Mesothelial cell of epicardium (in vitro differentiated cells): ENCODE data around the gene FXR1. TPM values are rescaled to one million over a fixed set of nuclear protein-coding genes. Genes with fewer than 3 reads are reported as not detected.
A peak's percentile ranks its signal among the peaks of the same experiment; 100 is the strongest.
"Not testable (repeated sequence)": the region's sequence is repeated elsewhere in the genome, so short reads cannot be mapped to it uniquely, and the experiment has no call there.

Experiments
- DNase-seq, 2 experiments: peaks; one replicate each; pipeline ENCODE4 v3.0.0; 2021; ENCODE audit warnings: low spot score in 2 of 2; ENCODE audit not compliant: unreplicated experiment in 2 of 2
- H3K27ac Mint-ChIP-seq: 2 replicates; pipeline ENCODE4 v1.8.0; 2021; ENCODE audit warnings: mixed read lengths
- H3K27me3 Mint-ChIP-seq: 2 replicates; pipeline ENCODE4 v1.8.0; 2021; ENCODE audit warnings: low read depth, mixed read lengths
- H3K36me3 Mint-ChIP-seq: 2 replicates; pipeline ENCODE4 v1.8.0; 2021; ENCODE audit warnings: mixed read lengths
- H3K4me1 Mint-ChIP-seq: 2 replicates; pipeline ENCODE4 v1.8.0; 2021; ENCODE audit warnings: mixed read lengths
- H3K4me3 Mint-ChIP-seq: 2 replicates; pipeline ENCODE4 v1.8.0; 2021; ENCODE audit warnings: mild to moderate bottlenecking, moderate library complexity, mixed read lengths
- H3K9me3 Mint-ChIP-seq: 2 replicates; pipeline ENCODE4 v1.8.0; 2021; ENCODE audit warnings: mixed read lengths
- total RNA-seq: library from RNA; stranded (reverse); gene quantifications from 3 replicates; pipeline ENCODE4 v1.2.1, GENCODE V29; 2021
- TF ChIP-seq, protein P1 (sequence below): fragments of 200-600 bp; sonication (generic); IDR thresholded peaks from one replicate; pipeline ENCODE4 v1.5.0; 2021; ENCODE audit warnings: antibody characterized with exemption; ENCODE audit not compliant: unreplicated experiment

The FXR1 gene
- total RNA-seq, 1 donor from 2014 or later = 211 TPM

DNA sequence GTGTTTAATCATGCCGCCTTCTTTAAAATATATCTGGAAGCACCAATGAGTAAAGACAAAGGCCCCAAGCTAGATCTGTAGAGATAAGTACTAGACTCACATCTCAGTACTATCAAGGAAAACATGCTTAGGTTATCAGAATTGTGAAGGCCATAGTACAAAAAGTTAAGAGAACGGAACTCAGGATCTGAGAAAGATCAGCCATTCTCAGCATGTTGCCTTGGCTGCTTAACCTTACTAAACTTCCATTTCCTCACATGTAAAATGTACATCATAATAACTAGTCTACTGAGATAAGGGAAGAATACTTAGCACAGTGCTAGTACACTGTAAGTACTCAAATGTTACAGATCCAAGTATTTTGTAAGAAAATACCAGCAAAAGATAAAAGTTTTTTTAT, 69.4 kb downstream of the FXR1 start:
- H3K4me3 Mint-ChIP-seq = no peak overlapping the region
- peaks cover 4% of the 10 kb centered on the region for H3K36me3 Mint-ChIP-seq
- H3K4me1 Mint-ChIP-seq = peaks cover 3% of the 10 kb centered on the region
- H3K27ac Mint-ChIP-seq = peak overlapping the region; percentile 18
- no peaks in the 10 kb centered on the region for H3K27me3 Mint-ChIP-seq
- no peaks in the 10 kb centered on the region for H3K9me3 Mint-ChIP-seq
- no peak for DNase-seq
- TF ChIP-seq, protein P1, sequence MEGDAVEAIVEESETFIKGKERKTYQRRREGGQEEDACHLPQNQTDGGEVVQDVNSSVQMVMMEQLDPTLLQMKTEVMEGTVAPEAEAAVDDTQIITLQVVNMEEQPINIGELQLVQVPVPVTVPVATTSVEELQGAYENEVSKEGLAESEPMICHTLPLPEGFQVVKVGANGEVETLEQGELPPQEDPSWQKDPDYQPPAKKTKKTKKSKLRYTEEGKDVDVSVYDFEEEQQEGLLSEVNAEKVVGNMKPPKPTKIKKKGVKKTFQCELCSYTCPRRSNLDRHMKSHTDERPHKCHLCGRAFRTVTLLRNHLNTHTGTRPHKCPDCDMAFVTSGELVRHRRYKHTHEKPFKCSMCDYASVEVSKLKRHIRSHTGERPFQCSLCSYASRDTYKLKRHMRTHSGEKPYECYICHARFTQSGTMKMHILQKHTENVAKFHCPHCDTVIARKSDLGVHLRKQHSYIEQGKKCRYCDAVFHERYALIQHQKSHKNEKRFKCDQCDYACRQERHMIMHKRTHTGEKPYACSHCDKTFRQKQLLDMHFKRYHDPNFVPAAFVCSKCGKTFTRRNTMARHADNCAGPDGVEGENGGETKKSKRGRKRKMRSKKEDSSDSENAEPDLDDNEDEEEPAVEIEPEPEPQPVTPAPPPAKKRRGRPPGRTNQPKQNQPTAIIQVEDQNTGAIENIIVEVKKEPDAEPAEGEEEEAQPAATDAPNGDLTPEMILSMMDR = no peak

DNA sequence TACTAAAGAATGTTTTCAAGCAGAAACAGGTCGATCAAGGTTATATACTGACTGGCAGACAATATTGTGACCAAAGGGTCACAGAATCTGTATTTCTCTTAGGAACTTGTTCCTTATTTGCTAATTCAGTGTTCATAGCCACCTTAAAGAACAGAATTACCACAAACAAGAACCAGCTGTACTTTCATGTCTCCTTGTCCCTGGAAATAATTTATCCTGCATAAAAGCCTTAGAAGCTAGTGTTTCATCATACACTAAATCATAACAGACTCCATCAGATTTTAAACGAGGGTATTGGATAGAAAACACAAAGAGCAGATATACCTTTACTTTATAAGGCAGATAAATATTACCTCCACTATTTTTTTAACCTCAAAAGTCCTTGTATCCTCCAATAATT, 70.7 kb downstream of the FXR1 start:
- TF ChIP-seq, protein P1 = no peak
- H3K4me1 Mint-ChIP-seq = peaks cover 3% of the 10 kb centered on the region
- H3K36me3 Mint-ChIP-seq = peaks cover 10% of the 10 kb centered on the region
- peak overlapping the region; percentile 85 for H3K27ac Mint-ChIP-seq
- H3K4me3 Mint-ChIP-seq = no peak overlapping the region
- H3K27me3 Mint-ChIP-seq = no peaks in the 10 kb centered on the region
- DNase-seq = no peak
- no peaks in the 10 kb centered on the region for H3K9me3 Mint-ChIP-seq

DNA sequence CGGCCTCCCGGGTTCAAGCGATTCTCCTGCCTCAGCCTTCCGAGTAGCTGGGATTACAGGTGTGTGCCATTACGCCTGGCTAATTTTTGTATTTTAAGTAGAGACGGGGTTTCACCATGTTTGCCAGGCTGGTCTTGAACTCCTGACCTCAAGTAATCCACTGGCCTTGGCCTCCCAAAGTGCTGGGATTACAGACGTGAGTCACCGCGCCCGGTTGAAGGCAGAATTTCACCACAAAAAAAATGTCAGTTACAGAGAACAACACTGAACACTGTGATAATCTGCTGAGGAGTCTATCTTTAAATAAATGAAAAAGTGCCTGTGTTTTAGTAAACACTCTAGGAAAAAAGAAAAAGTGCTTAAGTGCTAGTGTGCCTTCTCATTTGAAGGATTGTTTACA, 73.9 kb downstream of the FXR1 start:
- H3K27ac Mint-ChIP-seq, H3K4me3 Mint-ChIP-seq, DNase-seq, H3K9me3 Mint-ChIP-seq, H3K27me3 Mint-ChIP-seq: not testable (repeated sequence)
- peaks cover 14% of the 10 kb centered on the region for H3K4me1 Mint-ChIP-seq
- peaks cover 10% of the 10 kb centered on the region for H3K36me3 Mint-ChIP-seq

DNA sequence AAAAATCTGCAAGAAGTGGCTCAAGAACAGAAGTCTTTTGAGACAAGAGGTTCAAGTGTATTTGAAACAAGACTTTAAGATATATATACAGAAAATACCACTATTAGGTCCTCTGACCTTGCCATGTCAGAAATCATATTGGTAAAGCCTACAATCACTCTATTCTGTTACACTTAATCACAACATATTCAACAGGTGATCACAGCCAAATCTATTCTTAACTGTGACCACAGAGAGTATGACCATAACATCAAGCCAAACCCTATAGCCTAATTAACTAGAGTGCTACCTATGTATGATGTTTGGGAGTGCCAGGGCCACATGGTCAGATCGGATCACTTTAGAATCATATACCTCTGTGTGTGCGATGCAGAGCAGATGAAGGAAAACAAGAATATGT, 74.9 kb downstream of the FXR1 start:
- no peak overlapping the region for H3K4me3 Mint-ChIP-seq
- DNase-seq = no peak
- H3K27me3 Mint-ChIP-seq = peaks cover 2% of the 10 kb centered on the region
- no peak overlapping the region for H3K27ac Mint-ChIP-seq
- H3K9me3 Mint-ChIP-seq = no peaks in the 10 kb centered on the region
- TF ChIP-seq, protein P1 = no peak
- H3K4me1 Mint-ChIP-seq = peaks cover 14% of the 10 kb centered on the region
- peaks cover 10% of the 10 kb centered on the region for H3K36me3 Mint-ChIP-seq

DNA sequence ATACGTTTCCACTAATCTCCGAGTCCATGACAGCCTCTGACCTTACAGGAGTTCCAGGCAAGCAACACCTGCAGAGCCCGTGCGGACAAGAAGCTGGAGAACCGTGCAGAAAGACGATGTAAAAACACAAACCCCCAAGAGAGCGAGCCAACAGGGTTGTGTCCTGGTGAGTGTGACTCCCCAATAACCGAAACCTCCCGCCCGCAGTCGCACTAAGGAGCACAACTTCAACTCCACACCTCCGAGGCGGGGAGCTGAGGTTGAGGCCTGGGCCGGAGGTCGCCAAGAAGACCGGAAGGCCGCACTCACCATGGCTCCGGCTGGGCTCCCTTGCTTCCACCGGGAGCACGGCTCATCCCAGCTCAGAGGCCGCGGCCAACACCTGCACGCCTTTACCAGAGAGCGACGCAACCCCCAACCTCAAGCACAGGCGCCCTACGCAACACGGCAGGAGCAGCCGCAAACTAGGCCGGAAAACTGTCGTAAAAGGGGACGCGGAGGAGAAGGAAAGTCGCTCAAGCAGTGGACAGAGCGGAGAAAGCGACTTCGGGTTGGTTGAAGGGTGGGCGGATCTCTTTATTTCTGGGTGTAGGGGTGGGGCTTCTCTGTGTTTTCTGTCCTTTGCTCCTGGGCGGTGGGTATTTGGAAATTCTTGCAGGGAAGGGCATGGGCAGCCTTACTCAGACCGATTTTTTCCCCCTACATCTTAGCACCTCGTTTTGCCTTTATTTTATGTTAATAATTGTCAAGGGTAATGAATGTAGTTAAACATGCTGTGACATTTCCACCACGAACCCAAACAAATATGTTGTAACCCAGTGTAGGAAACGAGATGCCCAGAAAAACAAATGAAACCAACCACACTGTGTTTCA, 77.1 kb downstream of the FXR1 start, which contains the start of gene DNAJC19:
Gene DNAJC19 (minus strand): TSS at position 446 of the 873 bp plus-strand sequence. CDS start 134 bp downstream, at position 312.
- TF ChIP-seq, protein P1 = no peak
- DNase-seq = peak; percentile 76 to 83
- peaks cover 10% of the 10 kb centered on the region for H3K36me3 Mint-ChIP-seq
- peak within 1 kb of the TSS; percentile 96 for H3K27ac Mint-ChIP-seq
- no peaks in the 10 kb centered on the region for H3K9me3 Mint-ChIP-seq
- H3K4me3 Mint-ChIP-seq = peak within 1 kb of the TSS; percentile 97
- H3K27me3 Mint-ChIP-seq = peaks cover 15% of the 10 kb centered on the region
- peaks cover 11% of the 10 kb centered on the region for H3K4me1 Mint-ChIP-seq

DNA sequence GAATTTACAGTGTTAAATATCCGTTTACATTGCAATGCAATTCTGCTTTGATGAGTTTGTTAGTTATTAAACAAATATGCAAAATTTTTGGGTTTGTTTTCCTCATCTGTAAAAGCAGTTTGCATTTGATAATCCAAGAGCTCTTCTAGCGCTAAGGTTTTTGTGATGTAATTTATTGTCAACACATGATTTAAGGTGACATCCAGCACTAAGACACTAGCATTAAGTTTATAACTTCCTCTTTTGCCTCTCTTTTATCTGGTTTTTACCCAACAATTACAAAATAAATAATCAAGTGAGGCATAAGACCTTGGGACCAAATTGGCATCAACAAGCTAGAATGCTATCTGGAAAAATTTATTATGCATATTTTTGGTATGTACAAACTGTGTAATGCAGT, 78.0 kb downstream of the FXR1 start:
- DNase-seq = no peak
- peaks cover 11% of the 10 kb centered on the region for H3K4me1 Mint-ChIP-seq
- TF ChIP-seq, protein P1 = no peak
- H3K36me3 Mint-ChIP-seq = peaks cover 10% of the 10 kb centered on the region
- H3K9me3 Mint-ChIP-seq = no peaks in the 10 kb centered on the region
- H3K27me3 Mint-ChIP-seq = peaks cover 24% of the 10 kb centered on the region
- peak overlapping the region; percentile 97 for H3K4me3 Mint-ChIP-seq
- H3K27ac Mint-ChIP-seq = no peak overlapping the region
